A549 (cell line): ENCODE results near the gene TMEM128. TPM values are rescaled to one million over a fixed set of nuclear protein-coding genes. Genes with fewer than 3 reads are reported as not detected.

Experiments used
- ATAC-seq, 2 experiments: fragments of 200-7000 bp in 1 of 2; fragments of >200 bp in 1 of 2; cut with Nextera tagmentation in 1 of 2; cut with Tn5 transposase in 1 of 2; 3 replicates each; pipeline versions ENCODE4 v1.8.0 to v1.9.1; 2018 to 2020; ENCODE audit warnings: mild to moderate bottlenecking in 1 of 2, moderate library complexity in 1 of 2
- CTCF ChIA-PET: fragments of 300-600 bp; sonication (Branson Sonifier 250); formaldehyde crosslinking; extraction: SDS; loops from one replicate; lab custom pipeline; 2021; ENCODE audit warnings: antibody characterized with exemption, inconsistent platforms; lab: Yijun Ruan, JAX
- POLR2A ChIA-PET: fragments of 350-600 bp; formaldehyde crosslinking; extraction: SDS; loops from one replicate; lab custom pipeline; 2021; ENCODE audit warnings: antibody characterized with exemption, inconsistent platforms; lab: Yijun Ruan, JAX
- DNase-seq, 2 experiments: peaks; one replicate each; pipeline versions ENCODE4 v3.0.0 to v3.0.0-alpha.2; 2011 to 2016; ENCODE audit warnings: low read depth in 1 of 2, low spot score in 1 of 2
- FAIRE-seq: peaks from 2 replicates; lab custom pipeline; 2011; peaks lifted over from hg19 to GRCh38; lab: Jason Lieb, UNC
- H3K27ac ChIP-seq, 2 experiments: fragments of >200 bp; sonication (Bioruptor Twin); formaldehyde crosslinking; 3 replicates each; pipeline ENCODE4 v1.5.1; 2016 to 2017
- H3K4me1 ChIP-seq: fragments of >200 bp; sonication (Bioruptor Twin); formaldehyde crosslinking; 3 replicates; pipeline ENCODE4 v1.6.1; 2016
- H3K4me2 ChIP-seq: fragments of >200 bp; sonication (Bioruptor Twin); formaldehyde crosslinking; 3 replicates; pipeline ENCODE4 v1.6.1; 2016
- H3K4me3 ChIP-seq: fragments of >200 bp; sonication (Bioruptor Twin); formaldehyde crosslinking; 3 replicates; pipeline ENCODE4 v1.5.1; 2016
- H3K9me3 ChIP-seq: fragments of >200 bp; sonication (Bioruptor Twin); formaldehyde crosslinking; 3 replicates; pipeline ENCODE4 v1.6.1; 2016
- BHLHE40 ChIP-seq: IDR thresholded peaks from 2 replicates; pipeline ENCODE4 v1.6.1; 2012; ENCODE audit warnings: low read depth, low read length, inconsistent platforms
- CBX2 ChIP-seq: fragments of 200-600 bp; sonication (generic); IDR thresholded peaks from 2 replicates; pipeline ENCODE4 v1.6.1; 2016; ENCODE audit warnings: low read depth, mild to moderate bottlenecking, borderline replicate concordance
- CEBPB ChIP-seq, 2 experiments: fragments of >200 bp in 1 of 2; sonication (Bioruptor Twin) in 1 of 2; formaldehyde crosslinking in 1 of 2; IDR thresholded peaks; 2 replicates each; pipeline ENCODE4 v1.6.1; 2012 to 2016
- GATA3 ChIP-seq: IDR thresholded peaks from 2 replicates; pipeline ENCODE4 v1.6.1; 2012; ENCODE audit warnings: borderline replicate concordance
- HDAC2 ChIP-seq: fragments of 200-600 bp; sonication (generic); IDR thresholded peaks from 2 replicates; pipeline ENCODE4 v1.6.1; 2016
- HES2 ChIP-seq: fragments of >200 bp; sonication (Bioruptor Twin); formaldehyde crosslinking; IDR thresholded peaks from 2 replicates; pipeline ENCODE4 v1.6.1; 2016
- HOXB5 ChIP-seq: fragments of 250-450 bp; sonication (Bioruptor Pico); IDR thresholded peaks from 2 replicates; pipeline ENCODE4 v1.5.0; 2020; ENCODE audit warnings: mild to moderate bottlenecking, moderate library complexity
- JUN ChIP-seq, 2 experiments: fragments of >200 bp; sonication (Bioruptor Twin); formaldehyde crosslinking; IDR thresholded peaks; 2 replicates in 1 of 2; 3 replicates in 1 of 2; pipeline ENCODE4 v1.6.1; 2016 to 2017
- KDM1A ChIP-seq: fragments of 200-600 bp; sonication (generic); IDR thresholded peaks from 2 replicates; pipeline ENCODE4 v1.6.1; 2016; ENCODE audit warnings: low read depth, mild to moderate bottlenecking
- MAFK ChIP-seq: fragments of 450-650 bp; IDR thresholded peaks from 2 replicates; pipeline ENCODE4 v1.6.1; 2014; ENCODE audit not compliant: partially characterized antibody
- MAZ ChIP-seq: fragments of 150-350 bp; IDR thresholded peaks from 2 replicates; pipeline ENCODE4 v1.6.1; 2014; ENCODE audit warnings: antibody characterized with exemption, low read depth, low read length, borderline replicate concordance
- NPAS2 ChIP-seq: fragments of 250-450 bp; sonication (Bioruptor Pico); IDR thresholded peaks from 2 replicates; pipeline ENCODE4 v1.8.0; 2022; ENCODE audit warnings: mild to moderate bottlenecking, moderate library complexity, borderline replicate concordance
- NR3C1 ChIP-seq: fragments of >200 bp; sonication (Bioruptor Twin); formaldehyde crosslinking; IDR thresholded peaks from 3 replicates; pipeline ENCODE4 v1.6.1; 2017
- PBX3 ChIP-seq: IDR thresholded peaks from 2 replicates; pipeline ENCODE4 v1.6.1; 2012
- PHF8 ChIP-seq: fragments of 200-600 bp; sonication (generic); IDR thresholded peaks from 2 replicates; pipeline ENCODE4 v1.6.1; 2016; ENCODE audit warnings: low read depth, mild to moderate bottlenecking, antibody characterized with exemption, moderate library complexity, borderline replicate concordance
- POLR2AphosphoS2 ChIP-seq: conservative IDR thresholded peaks from 2 replicates; pipeline ENCODE4 v1.6.1; 2012; ENCODE audit warnings: low read length, improper control_type of control experiment, inconsistent platforms
- RAD21 ChIP-seq, 2 experiments: fragments of >200 bp in 1 of 2; sonication (Bioruptor Twin) in 1 of 2; formaldehyde crosslinking in 1 of 2; IDR thresholded peaks in 1 of 2; conservative IDR thresholded peaks in 1 of 2; 2 replicates in 1 of 2; 3 replicates in 1 of 2; pipeline ENCODE4 v1.6.1; 2012 to 2018; ENCODE audit warnings: inconsistent platforms in 1 of 2
- RCOR1 ChIP-seq: fragments of 150-350 bp; IDR thresholded peaks from 2 replicates; pipeline ENCODE4 v1.6.1; 2014; ENCODE audit warnings: antibody characterized with exemption, low read length, low read depth
- REST ChIP-seq: fragments of 200-600 bp; sonication (generic); IDR thresholded peaks from 2 replicates; pipeline ENCODE4 v1.6.1; 2016; ENCODE audit warnings: antibody characterized with exemption, mild to moderate bottlenecking, moderate library complexity
- SMC3 ChIP-seq: fragments of >200 bp; sonication (Bioruptor Twin); formaldehyde crosslinking; IDR thresholded peaks from 3 replicates; pipeline ENCODE4 v1.6.1; 2018; ENCODE audit warnings: inconsistent platforms
- SREBF2 ChIP-seq: fragments of 450-650 bp; IDR thresholded peaks from 2 replicates; pipeline ENCODE4 v1.6.1; 2014; ENCODE audit warnings: mild to moderate bottlenecking, moderate library complexity
- TP53 ChIP-seq: fragments of 250-450 bp; sonication (Bioruptor Pico); IDR thresholded peaks from 2 replicates; pipeline ENCODE4 v1.5.0; 2021; ENCODE audit warnings: mild to moderate bottlenecking, moderate library complexity
- USF2 ChIP-seq: fragments of 450-650 bp; IDR thresholded peaks from 2 replicates; pipeline ENCODE4 v1.6.1; 2014; ENCODE audit warnings: antibody characterized with exemption
- ZC3H11A ChIP-seq: fragments of 450-650 bp; IDR thresholded peaks from 2 replicates; pipeline ENCODE4 v1.6.1; 2014; ENCODE audit warnings: antibody characterized with exemption, mild to moderate bottlenecking
- ZFP36 ChIP-seq: fragments of 450-650 bp; IDR thresholded peaks from 2 replicates; pipeline ENCODE4 v1.6.1; 2014; ENCODE audit warnings: borderline replicate concordance; ENCODE audit not compliant: partially characterized antibody
- WGBS: methylation state at CpG from one replicate; pipeline ENCODE4 v1.1.6; 2017; ENCODE audit errors: missing lambda C conversion rate; 5-methylcytosine and 5-hydroxymethylcytosine counted together
- polyA plus RNA-seq, 4 experiments: library from polyadenylated mRNA; depleted of rRNA in 3 of 4; stranded (reverse); fragments of >200 nt; fragmentation: RNase III in 1 of 4; extraction: RNeasy Plus Mini Kit Qiagen cat#74134 plus additional on column Dnase treatment in 1 of 4; gene quantifications; 2 replicates in 3 of 4; 3 replicates in 1 of 4; pipeline ENCODE4 v1.2.3, GENCODE V29; 2011 to 2017

Gene TMEM128
- polyA plus RNA-seq, 2 of the 4 experiments (the other 2 are of a cell fraction) = 13.9 to 29.1 TPM

GRCh38 chr4:4269856-4270255 is 21.8 kb upstream of the TMEM128 start:
- ChIA-PET CTCF (no interaction called here), POLR2A (no interaction called here)
- FAIRE-seq (no peak), DNase-seq (no peak), ATAC-seq (no peak)
- H3K4me3 ChIP-seq = no peak overlapping the region
- WGBS = 94% methylated on average over 4 of the region's 4 CpGs
- no peak overlapping the region for H3K27ac ChIP-seq
- H3K9me3 ChIP-seq = no peaks in the 10 kb centered on the region
- no peak overlapping the region for H3K4me2 ChIP-seq
- TF ChIP-seq HDAC2 (no peak), PHF8 (no peak), RAD21 (conservative IDR thresholded peaks at IDR 0.05 in 1 of 2, IDR thresholded peaks at IDR 0.05 in 1 of 2) (no peak), PBX3 (no peak), MAFK (no peak), KDM1A (no peak), POLR2AphosphoS2 (no peak), ZC3H11A (no peak), SREBF2 (no peak), USF2 (no peak), CBX2 (no peak), ZFP36 (no peak)
- H3K4me1 ChIP-seq = no peaks in the 10 kb centered on the region

GRCh38 chr4:4269331-4269731 is 21.3 kb upstream of the TMEM128 start:
- H3K4me1 ChIP-seq = no peaks in the 10 kb centered on the region
- CTCF ChIA-PET = no interaction called here
- no peak overlapping the region for H3K27ac ChIP-seq
- H3K4me3 ChIP-seq = no peak overlapping the region
- no peak overlapping the region for H3K4me2 ChIP-seq
- ATAC-seq (no peak), DNase-seq (no peak)
- H3K9me3 ChIP-seq = no peaks in the 10 kb centered on the region
- POLR2A ChIA-PET = no interaction called here
- TF ChIP-seq RCOR1 (no peak), ZC3H11A (no peak), SREBF2 (no peak), MAZ (no peak)
- TF ChIP-seq, all 56 proteins: peak for 0
- FAIRE-seq = no peak
- 95% methylated on average over 9 of the region's 11 CpGs for WGBS

GRCh38 chr4:4268776-4269175 is 20.8 kb upstream of the TMEM128 start:
- CTCF ChIA-PET = no interaction called here
- POLR2A ChIA-PET = no interaction called here
- FAIRE-seq = no peak
- ATAC-seq = no peak
- TF ChIP-seq HDAC2 = no peak
- TF ChIP-seq REST = no peak
- TF ChIP-seq BHLHE40 = no peak
- no peak for TF ChIP-seq GATA3
- no peak for TF ChIP-seq CEBPB (IDR thresholded peaks at IDR 0.05)
- no peak for TF ChIP-seq HOXB5
- TF ChIP-seq HES2 = no peak
- TF ChIP-seq NPAS2 (CRISPR knock-in tag) = no peak
- TF ChIP-seq NR3C1 = no peak
- no peak for TF ChIP-seq PBX3
- TF ChIP-seq SMC3 = no peak
- no peak for TF ChIP-seq TP53 (CRISPR knock-in tag)
- TF ChIP-seq USF2 = no peak
- no peak for TF ChIP-seq JUN (IDR thresholded peaks at IDR 0.05)
- no peak for TF ChIP-seq ZFP36
- no peak for DNase-seq
- Histone ChIP-seq H3K4me1 (no peaks in the 10 kb centered on the region), H3K27ac (no peak overlapping the region), H3K4me3 (no peak overlapping the region), H3K4me2 (no peak overlapping the region), H3K9me3 (no peaks in the 10 kb centered on the region)
- WGBS = 90% methylated on average over 1 of the region's 1 CpG
